Activated CD4-positive, alpha-beta memory T cell treated with anti-CD3 and anti-CD28 coated beads for 36 hours (primary cell): ENCODE data around the gene CACNA1S. TPM values are rescaled to one million over a fixed set of nuclear protein-coding genes. Genes with fewer than 3 reads are reported as not detected.

Experiments
- CTCF ChIA-PET: fragments of 350-600 bp; sonication (Branson Sonifier 250); formaldehyde crosslinking; loops from one replicate; lab custom pipeline; 2021; ENCODE audit warnings: antibody characterized with exemption, inconsistent platforms; lab: Charles Lee
- POLR2A ChIA-PET: fragments of 350-600 bp; sonication (Branson Sonifier 250); formaldehyde crosslinking; loops from one replicate; lab custom pipeline; 2021; ENCODE audit warnings: antibody characterized with exemption; lab: Charles Lee
- DNase-seq: peaks from one replicate; pipeline ENCODE4 v3.0.0-alpha.2; 2020
- H3K27ac Mint-ChIP-seq: one replicate; pipeline ENCODE4 v1.8.0; 2021; ENCODE audit warnings: mixed read lengths
- H3K27me3 Mint-ChIP-seq: one replicate; pipeline ENCODE4 v1.8.0; 2021; ENCODE audit warnings: mixed read lengths
- H3K36me3 Mint-ChIP-seq: one replicate; pipeline ENCODE4 v1.8.0; 2021; ENCODE audit warnings: mixed read lengths
- H3K4me1 Mint-ChIP-seq: one replicate; pipeline ENCODE4 v1.8.0; 2021; ENCODE audit warnings: low read depth, mixed read lengths
- H3K4me3 Mint-ChIP-seq: one replicate; pipeline ENCODE4 v1.8.0; 2021; ENCODE audit warnings: mild to moderate bottlenecking, mixed read lengths
- H3K9me3 Mint-ChIP-seq: one replicate; pipeline ENCODE4 v1.8.0; 2021; ENCODE audit warnings: mixed read lengths
- intact Hi-C: fragments of 100-400 bp; cut with micrococcal nuclease; formaldehyde crosslinking; loops from one replicate; pipeline ENCODE4 v1.15.1; 2023
- total RNA-seq, 2 experiments: library from RNA; stranded (reverse); gene quantifications; one replicate each; pipeline ENCODE4 v1.2.3, GENCODE V29; 2021

Gene CACNA1S
- total RNA-seq, 2 experiments from 2014 or later = not detected

DNA sequence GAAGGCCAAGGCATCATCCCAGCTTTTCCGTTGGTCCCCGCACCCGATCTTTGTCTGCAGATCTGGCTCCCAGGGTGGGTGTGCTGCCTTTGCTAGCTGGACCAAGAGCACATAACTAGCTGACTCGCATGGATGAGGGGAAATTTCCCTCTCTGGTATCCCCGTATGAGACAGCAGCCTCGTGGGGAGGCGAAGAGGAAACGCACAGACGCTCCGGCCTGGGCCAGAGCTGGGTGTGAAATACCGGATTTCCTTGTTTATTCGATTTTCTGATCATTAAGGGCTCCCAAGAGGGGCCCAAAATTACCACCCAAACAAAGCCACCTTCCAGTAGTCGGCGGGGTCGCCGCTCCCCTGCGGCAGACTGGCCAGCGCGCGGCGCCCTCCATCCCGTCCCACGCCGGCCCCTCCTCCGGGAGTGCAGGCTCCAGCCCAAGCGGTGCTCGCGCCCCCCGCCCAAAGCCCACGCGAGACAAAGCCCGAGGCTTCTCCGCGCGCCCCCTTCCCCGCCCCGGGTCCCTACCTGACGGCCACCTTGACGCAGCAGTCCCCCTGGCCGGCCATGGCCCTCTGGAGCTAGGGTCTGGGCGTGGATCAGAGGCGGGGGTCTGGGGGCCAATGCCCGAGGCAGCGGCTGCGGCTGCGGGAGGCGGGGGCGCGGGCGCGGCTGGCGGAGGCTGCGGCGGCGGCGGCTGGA is 89.3 kb downstream of the CACNA1S start:
- H3K27me3 Mint-ChIP-seq = no peaks in the 10 kb centered on the region
- peak; percentile 68 for DNase-seq
- H3K4me3 Mint-ChIP-seq = peak overlapping the region; percentile 98
- no peaks in the 10 kb centered on the region for H3K9me3 Mint-ChIP-seq
- H3K36me3 Mint-ChIP-seq = peaks cover 14% of the 10 kb centered on the region
- CTCF ChIA-PET = interaction anchor here (0.7 to 9.2 kb wide), 5 partner anchors 16 to 96 kb away, joined by 4 to 96 read pairs (median 28); no protein-coding TSS in a partner anchor
- intact Hi-C loops = loop anchor here (2.0 to 5.0 kb wide), 3 partner anchors 129 to 396 kb away; partner anchors contain the start of gene TMEM9
- H3K4me1 Mint-ChIP-seq = peaks cover 83% of the 10 kb centered on the region
- POLR2A ChIA-PET = interaction anchor here (1.2 kb wide), 1 partner anchor 91 kb away, joined by 4 read pairs; no protein-coding TSS in a partner anchor
- peak overlapping the region; percentile 99 for H3K27ac Mint-ChIP-seq

DNA sequence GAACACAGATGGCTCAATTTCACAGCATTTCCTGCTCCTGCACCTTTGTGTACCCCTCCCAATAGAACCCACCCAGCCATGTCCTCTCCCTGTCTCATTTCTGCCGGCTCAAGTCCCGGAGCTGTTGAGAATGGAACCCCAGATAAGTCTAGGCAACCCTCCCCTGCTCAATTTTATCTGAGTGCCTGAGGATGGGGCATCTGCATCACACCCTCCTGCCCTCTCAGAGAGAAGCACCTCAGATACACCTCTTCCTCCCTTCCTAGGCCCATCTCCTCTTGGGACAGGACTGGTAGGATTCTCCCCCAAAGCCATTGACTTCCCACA is 89.8 kb downstream of the CACNA1S start:
- Mint-ChIP-seq H3K27ac (peak overlapping the region; percentile 99), H3K9me3 (no peaks in the 10 kb centered on the region), H3K4me3 (peak overlapping the region; percentile 98), H3K36me3 (peaks cover 14% of the 10 kb centered on the region), H3K27me3 (no peaks in the 10 kb centered on the region), H3K4me1 (peaks cover 84% of the 10 kb centered on the region)
- intact Hi-C loops = loop anchor here (2.0 to 5.0 kb wide), 3 partner anchors 130 to 395 kb away; partner anchors contain the start of gene TMEM9
- CTCF ChIA-PET = interaction anchor here (0.7 to 9.2 kb wide), 6 partner anchors 17 to 97 kb away, joined by 4 to 96 read pairs (median 18); no protein-coding TSS in a partner anchor
- POLR2A ChIA-PET = interaction anchor here (1.2 kb wide), 1 partner anchor 92 kb away, joined by 4 read pairs; no protein-coding TSS in a partner anchor
- DNase-seq = peak; percentile 24

DNA sequence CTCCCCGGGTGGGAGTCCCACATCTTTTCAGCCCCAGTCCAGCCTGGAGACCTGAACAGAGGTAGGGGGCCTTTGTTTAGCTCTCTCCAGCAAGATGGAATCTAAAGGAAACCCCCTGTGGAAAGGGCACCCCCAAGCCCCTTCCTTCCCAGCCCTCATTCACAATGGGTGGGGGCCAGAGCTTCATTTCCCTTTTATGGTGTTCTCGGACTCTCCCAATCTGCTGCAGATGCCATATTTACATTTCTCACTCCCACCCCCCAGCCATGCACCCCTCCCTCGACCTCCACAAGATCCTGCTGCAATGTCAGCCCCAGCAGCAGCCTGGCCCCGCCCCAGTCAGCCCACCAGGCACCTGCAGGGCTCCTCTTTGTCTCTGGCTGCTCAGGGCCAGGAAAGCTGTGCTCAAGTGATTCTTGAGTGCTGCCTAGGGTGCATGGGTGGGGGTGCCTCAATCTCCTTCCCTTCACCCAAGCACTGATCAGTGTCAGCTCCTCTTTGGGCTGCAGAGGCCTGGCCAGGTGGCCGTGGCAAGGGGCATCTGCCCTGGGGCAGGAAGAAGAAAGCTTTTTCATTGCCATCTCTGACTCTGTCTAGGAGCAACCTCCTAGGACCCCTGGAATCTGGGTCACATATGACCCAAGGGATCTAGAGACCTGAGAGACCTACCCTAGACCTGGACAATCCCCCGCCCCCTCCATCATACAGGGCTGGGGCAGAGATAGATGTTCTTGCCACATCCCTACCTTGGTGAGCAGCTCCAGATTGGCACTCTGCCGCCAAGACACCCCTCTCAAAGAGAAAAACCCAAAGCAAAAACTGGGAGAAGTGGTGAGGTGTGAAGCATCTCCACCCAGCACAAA is 90.4 kb downstream of the CACNA1S start:
- CTCF ChIA-PET = interaction anchor here (0.7 to 9.2 kb wide), 10 partner anchors 11 to 133 kb away, joined by 3 to 96 read pairs (median 6); no protein-coding TSS in a partner anchor
- intact Hi-C loops = loop anchor here (2.0 to 5.0 kb wide), 4 partner anchors 19 to 395 kb away; partner anchors contain the start of gene TMEM9
- Mint-ChIP-seq H3K9me3 (no peaks in the 10 kb centered on the region), H3K36me3 (peaks cover 14% of the 10 kb centered on the region), H3K4me1 (peaks cover 84% of the 10 kb centered on the region), H3K4me3 (peak overlapping the region; percentile 98), H3K27ac (peak overlapping the region; percentile 99), H3K27me3 (no peaks in the 10 kb centered on the region)
- POLR2A ChIA-PET = interaction anchor here (0.9 to 2.6 kb wide), 4 partner anchors 11 to 92 kb away, joined by 3 to 8 read pairs (median 5); no protein-coding TSS in a partner anchor
- peak; percentile 29 for DNase-seq

DNA sequence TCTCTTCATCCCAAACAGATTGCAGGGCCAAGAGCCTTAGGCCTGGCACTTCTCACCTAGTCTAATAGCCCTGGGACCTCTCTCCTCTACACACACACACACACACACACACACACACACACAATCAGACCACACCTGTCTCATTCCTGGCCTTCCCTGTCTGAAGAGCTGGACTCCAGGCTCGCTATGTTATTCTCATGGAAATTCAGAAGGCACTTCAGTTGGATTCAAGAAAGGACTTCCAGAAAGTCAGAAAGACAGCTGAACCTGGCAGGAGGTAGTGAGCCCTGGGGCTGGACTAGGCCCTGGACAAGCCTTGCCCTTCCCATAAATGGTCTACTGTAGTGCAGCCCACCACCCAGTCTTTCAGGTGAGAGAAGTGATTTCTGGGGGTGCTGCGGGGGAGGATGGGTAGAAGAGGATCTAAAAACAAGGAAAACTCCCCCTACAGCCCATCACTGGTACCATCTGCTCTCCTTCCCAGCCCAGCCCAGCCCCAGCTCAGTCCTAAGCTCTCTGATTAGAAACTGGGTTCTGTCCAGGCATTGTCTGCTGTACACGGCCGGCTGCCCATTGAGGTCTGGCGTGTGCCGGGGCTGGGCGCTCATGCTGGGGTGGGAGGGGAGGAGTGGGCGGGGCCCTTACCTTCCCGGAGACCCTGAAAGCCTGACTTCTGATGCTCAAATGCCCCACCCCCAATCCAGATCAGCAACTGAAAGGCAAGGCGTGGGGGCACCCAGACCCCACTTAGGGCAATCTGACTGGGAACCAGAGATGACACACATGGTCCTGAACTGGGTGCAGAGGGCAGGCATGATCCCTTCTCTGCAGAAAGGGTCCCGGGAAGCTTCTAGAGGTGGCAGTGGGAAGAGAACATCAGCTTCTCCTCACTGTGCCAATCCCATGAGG is 91.3 kb downstream of the CACNA1S start:
- DNase-seq = peak; percentile 66
- H3K27me3 Mint-ChIP-seq = no peaks in the 10 kb centered on the region
- POLR2A ChIA-PET = interaction anchor here (0.9 to 2.6 kb wide), 6 partner anchors 10 to 40 kb away, joined by 3 to 8 read pairs (median 4); no protein-coding TSS in a partner anchor
- CTCF ChIA-PET = interaction anchor here (0.6 to 9.2 kb wide), 10 partner anchors 10 to 133 kb away, joined by 3 to 96 read pairs (median 6); no protein-coding TSS in a partner anchor
- H3K4me3 Mint-ChIP-seq = peak overlapping the region; percentile 98
- H3K27ac Mint-ChIP-seq = peak overlapping the region; percentile 99
- no peaks in the 10 kb centered on the region for H3K9me3 Mint-ChIP-seq
- H3K36me3 Mint-ChIP-seq = peaks cover 14% of the 10 kb centered on the region
- H3K4me1 Mint-ChIP-seq = peaks cover 84% of the 10 kb centered on the region
- intact Hi-C loops = loop anchor here (2.0 to 5.0 kb wide), 3 partner anchors 18 to 394 kb away; partner anchors contain the start of gene TMEM9

DNA sequence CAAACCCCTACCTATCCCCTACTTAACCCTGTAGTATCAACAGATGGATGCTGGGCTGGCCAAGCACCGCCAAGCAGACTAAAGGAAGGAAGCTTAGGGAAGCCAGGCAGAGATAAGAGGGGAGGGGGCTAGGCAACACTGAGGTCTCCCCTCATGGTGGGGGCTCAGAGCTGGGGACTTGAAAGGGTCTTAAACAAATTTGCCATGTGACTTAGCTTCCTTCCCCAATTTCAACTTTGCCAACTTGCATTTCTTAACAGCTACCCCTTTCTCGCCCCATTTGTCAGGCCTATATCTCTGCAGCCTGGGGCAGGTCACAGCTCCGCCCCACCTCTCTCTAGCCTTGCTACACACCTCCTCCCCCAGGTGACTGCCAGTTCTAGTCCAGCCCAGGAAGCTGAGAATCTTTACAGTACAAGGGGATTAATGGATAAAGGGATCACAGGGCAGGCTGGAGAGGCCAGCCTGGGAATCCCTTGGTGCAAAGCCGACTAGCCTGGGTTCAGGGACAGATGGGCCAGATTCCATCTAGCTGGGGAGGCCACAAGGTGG is 92.1 kb downstream of the CACNA1S start:
- Mint-ChIP-seq H3K36me3 (peaks cover 14% of the 10 kb centered on the region), H3K4me3 (peak overlapping the region; percentile 98), H3K9me3 (no peaks in the 10 kb centered on the region), H3K27me3 (no peaks in the 10 kb centered on the region), H3K4me1 (peaks cover 83% of the 10 kb centered on the region), H3K27ac (peak overlapping the region; percentile 99)
- intact Hi-C loops = loop anchor here (2.0 to 5.0 kb wide), 3 partner anchors 17 to 393 kb away; partner anchors contain the start of gene TMEM9
- CTCF ChIA-PET = interaction anchor here (0.6 to 9.2 kb wide), 10 partner anchors 9 to 132 kb away, joined by 3 to 96 read pairs (median 5); no protein-coding TSS in a partner anchor
- POLR2A ChIA-PET = interaction anchor here (0.5 to 2.6 kb wide), 7 partner anchors 9 to 537 kb away, joined by 3 to 8 read pairs (median 3); no protein-coding TSS in a partner anchor
- DNase-seq = peak; percentile 65

DNA sequence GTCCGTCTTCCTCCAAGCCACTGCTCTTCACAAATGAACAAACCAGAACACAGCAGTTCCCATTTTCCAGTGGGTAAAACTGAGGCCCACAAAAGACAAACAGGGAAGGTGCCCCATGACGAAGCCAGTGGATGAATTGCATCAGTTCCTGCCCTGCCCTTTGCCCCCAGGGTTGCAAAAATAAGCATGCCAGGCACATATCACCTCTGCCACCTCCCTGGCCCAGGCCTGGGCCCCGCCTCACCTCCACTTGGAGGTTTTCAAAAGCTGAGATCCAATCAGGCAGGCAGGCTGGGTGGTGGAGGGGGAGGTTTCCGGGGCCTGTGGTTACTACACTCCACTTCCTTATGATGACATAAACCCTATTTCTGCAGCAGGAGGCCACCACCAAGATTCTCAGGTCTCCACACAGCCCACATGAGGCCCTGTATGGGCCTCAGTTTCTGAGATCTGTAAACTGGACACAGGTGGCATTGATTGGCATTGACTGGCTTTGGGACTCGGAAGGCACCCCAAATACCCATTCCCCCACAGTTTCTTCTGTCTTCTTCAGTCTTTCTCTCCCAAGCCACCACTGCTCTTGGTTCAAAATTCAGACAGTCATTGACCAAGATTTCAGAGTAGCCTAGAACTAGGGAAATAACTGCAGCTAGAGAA is 92.8 kb downstream of the CACNA1S start:
- ChIA-PET CTCF (interaction anchor here (0.6 to 9.2 kb wide), 8 partner anchors 10 to 131 kb away, joined by 3 to 96 read pairs (median 8); no protein-coding TSS in a partner anchor), POLR2A (interaction anchor here (0.5 to 2.6 kb wide), 6 partner anchors 8 to 536 kb away, joined by 3 to 8 read pairs (median 4); no protein-coding TSS in a partner anchor)
- peak; percentile 97 for DNase-seq
- Mint-ChIP-seq H3K9me3 (no peaks in the 10 kb centered on the region), H3K4me1 (peaks cover 83% of the 10 kb centered on the region), H3K27me3 (no peaks in the 10 kb centered on the region), H3K27ac (peak overlapping the region; percentile 99), H3K36me3 (peaks cover 14% of the 10 kb centered on the region), H3K4me3 (peak overlapping the region; percentile 98)
- intact Hi-C loops = loop anchor here (1.0 to 5.0 kb wide), 2 partner anchors 38 to 352 kb away; partner anchors contain the start of gene DDX59

DNA sequence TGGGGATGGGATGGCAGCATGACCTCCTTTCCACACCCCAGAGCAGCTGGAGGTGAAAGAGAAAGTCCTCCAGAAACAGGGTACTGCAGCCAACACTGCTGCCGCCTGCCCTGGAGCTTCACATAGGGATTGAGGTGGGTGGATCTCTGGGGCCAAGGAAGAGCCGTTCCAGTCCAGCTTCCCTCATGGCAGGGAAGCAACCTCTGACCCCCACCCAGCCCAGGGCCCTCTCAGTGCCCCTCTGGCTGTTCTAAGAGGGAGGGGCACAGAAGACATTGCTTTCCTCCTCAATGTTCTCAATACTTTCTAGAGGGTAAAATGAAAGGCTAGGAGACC is 94.4 kb downstream of the CACNA1S start:
- DNase-seq = no peak
- intact Hi-C loops = loop anchor here (5.0 kb wide), 1 partner anchor 350 kb away; the partner anchor contains the start of gene DDX59
- H3K4me1 Mint-ChIP-seq = peaks cover 90% of the 10 kb centered on the region
- no peak overlapping the region for H3K4me3 Mint-ChIP-seq
- peak overlapping the region; percentile 99 for H3K27ac Mint-ChIP-seq
- POLR2A ChIA-PET = interaction anchor here (0.8 kb wide), 1 partner anchor 8 kb away, joined by 4 read pairs; no protein-coding TSS in a partner anchor
- CTCF ChIA-PET = interaction anchor here (0.5 to 9.2 kb wide), 2 partner anchors 38 to 141 kb away, joined by 4 to 96 read pairs; no protein-coding TSS in a partner anchor
- peaks cover 14% of the 10 kb centered on the region for H3K36me3 Mint-ChIP-seq
- H3K9me3 Mint-ChIP-seq = no peaks in the 10 kb centered on the region
- no peaks in the 10 kb centered on the region for H3K27me3 Mint-ChIP-seq

DNA sequence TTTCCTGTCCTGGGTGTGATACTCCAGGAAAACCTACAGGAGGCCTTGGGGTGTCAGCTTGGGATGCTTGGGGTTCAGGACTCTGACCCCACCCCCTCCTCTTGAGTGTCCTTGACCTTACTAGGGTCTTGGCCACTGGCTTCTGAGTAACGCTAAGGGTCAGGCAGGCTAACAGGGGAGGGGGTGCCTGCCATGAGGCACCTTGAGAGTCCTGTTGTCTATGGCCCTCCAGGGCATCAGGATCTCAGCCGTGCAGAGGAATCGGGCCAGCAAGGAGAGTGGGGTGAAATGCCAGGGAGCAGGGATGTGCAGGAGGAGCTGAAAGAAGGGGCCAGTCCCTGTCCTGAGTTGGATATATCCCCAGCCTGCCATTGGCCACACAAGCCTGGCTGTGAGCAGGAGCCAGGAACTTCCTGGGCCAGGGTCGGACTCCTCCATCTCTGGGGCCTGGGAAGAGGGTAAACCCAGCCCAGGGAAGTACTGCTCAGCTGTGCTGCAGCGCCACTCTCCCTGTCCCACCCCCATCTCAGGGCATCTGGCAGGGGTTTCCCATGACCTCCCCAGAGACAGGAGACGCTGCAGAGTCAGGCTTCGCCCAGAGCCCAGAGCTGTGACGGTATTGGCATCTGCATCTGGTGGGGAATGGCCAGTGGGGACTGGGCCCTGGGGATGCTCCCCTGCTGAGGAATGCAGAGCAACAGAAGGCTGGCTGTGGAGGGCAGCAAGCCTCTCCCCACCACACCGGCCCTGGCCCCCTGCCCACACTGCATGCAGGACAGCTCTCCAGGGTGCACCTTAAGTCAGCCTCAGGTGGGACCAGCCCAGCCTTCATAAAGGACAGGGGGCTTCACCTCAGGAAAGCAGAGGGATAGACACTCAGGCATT is 95.0 kb downstream of the CACNA1S start:
- ChIA-PET CTCF (interaction anchor here (2.4 to 3.3 kb wide), 3 partner anchors 9 to 45 kb away, joined by 12 to 31 read pairs (median 17); no protein-coding TSS in a partner anchor), POLR2A (interaction anchor here (0.8 to 2.5 kb wide), 2 partner anchors 8 to 9 kb away, joined by 4 to 13 read pairs; partner anchors contain the start of gene KIF21B)
- Mint-ChIP-seq H3K9me3 (no peaks in the 10 kb centered on the region), H3K4me3 (no peak overlapping the region), H3K27me3 (no peaks in the 10 kb centered on the region), H3K27ac (peak overlapping the region; percentile 87), H3K4me1 (peaks cover 92% of the 10 kb centered on the region), H3K36me3 (peaks cover 9% of the 10 kb centered on the region)
- no peak for DNase-seq
- intact Hi-C loops = loop anchor here (5.0 kb wide), 1 partner anchor 350 kb away; the partner anchor contains the start of gene DDX59

DNA sequence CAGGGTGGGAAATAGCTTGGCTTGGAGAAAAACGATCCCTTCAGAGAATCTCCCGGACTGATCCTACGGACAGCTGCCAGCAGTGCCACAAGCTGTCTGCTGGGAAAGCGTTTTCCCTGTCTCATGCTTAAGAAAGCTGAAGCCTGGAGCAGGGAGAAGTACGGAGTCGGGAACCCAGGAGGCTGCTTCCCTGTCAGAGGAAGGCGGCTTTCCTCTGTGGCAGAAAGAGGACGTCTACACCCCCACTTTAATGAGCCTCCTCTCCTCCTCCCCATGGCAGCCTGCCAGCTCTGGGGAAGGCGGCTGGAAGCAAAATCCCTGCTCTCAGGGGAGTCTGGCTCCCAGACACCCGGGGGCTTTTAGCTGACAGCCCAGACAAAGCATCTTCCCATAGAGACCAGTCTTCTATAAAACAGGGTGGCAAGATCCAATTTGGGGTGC is 96.0 kb downstream of the CACNA1S start:
- Mint-ChIP-seq H3K36me3 (peaks cover 6% of the 10 kb centered on the region), H3K27me3 (no peaks in the 10 kb centered on the region), H3K9me3 (no peaks in the 10 kb centered on the region)

More for the DNA sequence above, 96.0 kb downstream of the CACNA1S start:
- Mint-ChIP-seq H3K4me3 (no peak overlapping the region), H3K4me1 (peaks cover 94% of the 10 kb centered on the region), H3K27ac (peak overlapping the region; percentile 87)
- no peak for DNase-seq
- CTCF ChIA-PET = interaction anchor here (0.7 to 3.3 kb wide), 6 partner anchors 10 to 44 kb away, joined by 3 to 31 read pairs (median 14); no protein-coding TSS in a partner anchor
- POLR2A ChIA-PET = interaction anchor here (0.5 to 2.5 kb wide), 6 partner anchors 9 to 388 kb away, joined by 3 to 13 read pairs (median 4); partner anchors contain the start of gene KIF21B
- intact Hi-C loops = loop anchor here (5.0 kb wide), 1 partner anchor 349 kb away; the partner anchor contains the start of gene DDX59
